ENCODE measurements around the gene HECTD4. TPM values are rescaled to one million over a fixed set of nuclear protein-coding genes. Genes with fewer than 3 reads are reported as not detected.

The HECTD4 gene
- total and polyA plus RNA-seq, 9 of the 15 experiments (the other 6 are each of a cell fraction or from before 2014, with no cell fraction given) = 3.5 to 33.3 (median 13.5) TPM

DNA sequence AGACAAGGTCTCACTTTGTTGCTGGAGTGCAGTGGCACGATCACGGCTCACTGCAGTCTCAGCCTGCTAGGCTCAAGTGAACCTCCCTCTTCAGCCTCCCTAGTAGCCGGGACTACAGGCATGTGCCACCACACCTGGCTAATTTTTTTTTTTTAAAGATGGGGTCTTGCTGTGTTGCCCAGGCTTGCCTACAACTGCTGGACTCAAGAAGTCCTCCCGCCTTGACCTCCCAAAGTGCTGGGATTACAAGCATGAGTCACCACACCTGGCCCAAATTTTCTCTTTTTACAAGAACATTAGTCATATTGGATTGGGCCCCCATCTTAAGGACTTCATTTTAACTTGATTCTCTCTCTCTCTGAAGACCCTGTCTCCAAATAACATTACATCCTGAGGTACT is 7.0 kb upstream of the HECTD4 start:
- Histone ChIP-seq H3K9me3 (replicated peaks; ENCODE audit: control insufficient read depth, insufficient read depth, low read depth, low read length) (no peaks in the 10 kb centered on the region), H3K36me3 (ENCODE audit: control insufficient read depth, insufficient read depth, low read length) (no peaks in the 10 kb centered on the region), H3K27ac (ENCODE audit: extremely low read depth, low read depth, low read length) (no peak overlapping the region), H2AFZ (ENCODE audit: low read depth, low read length) (no peak overlapping the region), H3K4me2 (ENCODE audit: insufficient read depth, low read length) (no peak overlapping the region), H3K9ac (ENCODE audit: insufficient read depth in 1 of 2, low read depth in 2 of 2, low read length in 2 of 2) (no peak overlapping the region), H3K4me1 (replicated peaks in 1 of 2; ENCODE audit: control insufficient read depth in 2 of 2, insufficient read depth in 2 of 2, low read length in 2 of 2) (peaks cover 12 to 14% of the 10 kb centered on the region in 2 experiments), H3K79me2 (ENCODE audit: control insufficient read depth, insufficient read depth, low read length) (no peaks in the 10 kb centered on the region), H3K9me1 (ENCODE audit: control insufficient read depth, insufficient read depth, low read length) (peaks cover 3% of the 10 kb centered on the region), H3K4me3 (no peak overlapping the region), H3K27me3 (ENCODE audit: control insufficient read depth in 2 of 2, insufficient read depth in 2 of 2, low read length in 2 of 2) (no peaks in the 10 kb centered on the region), H4K20me1 (replicated peaks; ENCODE audit: control insufficient read depth, insufficient read depth, low read length) (no peaks in the 10 kb centered on the region)
- in situ Hi-C loops (cut with MboI) = loop anchor here (5.0 kb wide), 1 partner anchor 192 kb away; no protein-coding TSS in a partner anchor
- no peak for FAIRE-seq
- no peak for DNase-seq (ENCODE audit: extremely low read depth in 1 of 4, low spot score in 3 of 4)
- intact Hi-C loops (cut with micrococcal nuclease) = loop anchor here (10.0 kb wide), 2 partner anchors 274 to 374 kb away; partner anchors contain the start of genes ERP29 and TMEM116
- ChIA-PET POLR2A (no interaction called here), CTCF (ENCODE audit: low intra/inter-chr PET ratio) (no interaction called here)
- WGBS (ENCODE audit: insufficient coverage, low coverage, missing lambda C conversion rate) = 43% methylated on average over 2 of the region's 4 CpGs
- no peak for ATAC-seq
- BruUV-seq (replicated peaks) = no TSS peak
- TF ChIP-seq DACH1 (IDR thresholded peaks at IDR 0.05; ENCODE audit: partially characterized antibody) (no peak), BRCA1 (IDR thresholded peaks at IDR 0.05) (no peak), BRCA1 (CRISPR knock-in tag; IDR thresholded peaks at IDR 0.05) (no peak), CBX5 (IDR thresholded peaks at IDR 0.05; ENCODE audit: borderline replicate concordance, low read depth) (no peak), CCAR2 (IDR thresholded peaks at IDR 0.05; ENCODE audit: low read depth, low read length) (no peak), RBM25 (IDR thresholded peaks at IDR 0.05; ENCODE audit: low read depth, low read length, severe bottlenecking) (peak; percentile 25), ETV5 (CRISPR knock-in tag; IDR thresholded peaks at IDR 0.05; ENCODE audit: low read depth) (no peak), ZNF121 (CRISPR knock-in tag; conservative IDR thresholded peaks at IDR 0.05) (peak; percentile 77), CBFA2T2 (conservative IDR thresholded peaks at IDR 0.05) (no peak)
- TF ChIP-seq, protein P1, sequence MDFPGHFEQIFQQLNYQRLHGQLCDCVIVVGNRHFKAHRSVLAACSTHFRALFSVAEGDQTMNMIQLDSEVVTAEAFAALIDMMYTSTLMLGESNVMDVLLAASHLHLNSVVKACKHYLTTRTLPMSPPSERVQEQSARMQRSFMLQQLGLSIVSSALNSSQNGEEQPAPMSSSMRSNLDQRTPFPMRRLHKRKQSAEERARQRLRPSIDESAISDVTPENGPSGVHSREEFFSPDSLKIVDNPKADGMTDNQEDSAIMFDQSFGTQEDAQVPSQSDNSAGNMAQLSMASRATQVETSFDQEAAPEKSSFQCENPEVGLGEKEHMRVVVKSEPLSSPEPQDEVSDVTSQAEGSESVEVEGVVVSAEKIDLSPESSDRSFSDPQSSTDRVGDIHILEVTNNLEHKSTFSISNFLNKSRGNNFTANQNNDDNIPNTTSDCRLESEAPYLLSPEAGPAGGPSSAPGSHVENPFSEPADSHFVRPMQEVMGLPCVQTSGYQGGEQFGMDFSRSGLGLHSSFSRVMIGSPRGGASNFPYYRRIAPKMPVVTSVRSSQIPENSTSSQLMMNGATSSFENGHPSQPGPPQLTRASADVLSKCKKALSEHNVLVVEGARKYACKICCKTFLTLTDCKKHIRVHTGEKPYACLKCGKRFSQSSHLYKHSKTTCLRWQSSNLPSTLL (IDR thresholded peaks at IDR 0.05) = no peak
- TF ChIP-seq, protein P2, sequence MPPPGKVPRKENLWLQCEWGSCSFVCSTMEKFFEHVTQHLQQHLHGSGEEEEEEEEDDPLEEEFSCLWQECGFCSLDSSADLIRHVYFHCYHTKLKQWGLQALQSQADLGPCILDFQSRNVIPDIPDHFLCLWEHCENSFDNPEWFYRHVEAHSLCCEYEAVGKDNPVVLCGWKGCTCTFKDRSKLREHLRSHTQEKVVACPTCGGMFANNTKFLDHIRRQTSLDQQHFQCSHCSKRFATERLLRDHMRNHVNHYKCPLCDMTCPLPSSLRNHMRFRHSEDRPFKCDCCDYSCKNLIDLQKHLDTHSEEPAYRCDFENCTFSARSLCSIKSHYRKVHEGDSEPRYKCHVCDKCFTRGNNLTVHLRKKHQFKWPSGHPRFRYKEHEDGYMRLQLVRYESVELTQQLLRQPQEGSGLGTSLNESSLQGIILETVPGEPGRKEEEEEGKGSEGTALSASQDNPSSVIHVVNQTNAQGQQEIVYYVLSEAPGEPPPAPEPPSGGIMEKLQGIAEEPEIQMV (tag; conservative IDR thresholded peaks at IDR 0.05; ENCODE audit: low read depth) = no peak

All from K562 (cell line).